T-helper 22 cell (primary cell): Measurements from ENCODE around the gene POLR2J3.
"Not testable (repeated sequence)": the region's sequence is repeated elsewhere in the genome, so short reads cannot be mapped to it uniquely, and the experiment has no call there.

Experiments
- DNase-seq: peaks from one replicate; pipeline ENCODE4 v3.0.0-alpha.2; 2020; ENCODE audit warnings: low read depth

The POLR2J3 gene

GRCh38 chr7:102572261-102573239, at the start of gene POLR2J3:
Gene POLR2J3 (minus strand): TSS chr7:102572583. CDS start chr7:102572521, 62 bp downstream.
- peak; percentile 98 for DNase-seq

- not testable (repeated sequence) for DNase-seq
Measured at GRCh38 chr7:102618122-102618521, 45.7 kb upstream of the POLR2J3 start.

GRCh38 chr7:102616507-102617125, 44.2 kb upstream of the POLR2J3 start, which contains the start of gene RASA4:
Gene RASA4 (minus strand): TSS chr7:102616756. CDS start chr7:102616689, 67 bp downstream.
- peak; percentile 19 for DNase-seq

GRCh38 chr7:102615930-102616329, 43.5 kb upstream of the POLR2J3 start:
- not testable (repeated sequence) for DNase-seq

GRCh38 chr7:102614873-102615272, 42.5 kb upstream of the POLR2J3 start:
- DNase-seq = not testable (repeated sequence)

DNA sequence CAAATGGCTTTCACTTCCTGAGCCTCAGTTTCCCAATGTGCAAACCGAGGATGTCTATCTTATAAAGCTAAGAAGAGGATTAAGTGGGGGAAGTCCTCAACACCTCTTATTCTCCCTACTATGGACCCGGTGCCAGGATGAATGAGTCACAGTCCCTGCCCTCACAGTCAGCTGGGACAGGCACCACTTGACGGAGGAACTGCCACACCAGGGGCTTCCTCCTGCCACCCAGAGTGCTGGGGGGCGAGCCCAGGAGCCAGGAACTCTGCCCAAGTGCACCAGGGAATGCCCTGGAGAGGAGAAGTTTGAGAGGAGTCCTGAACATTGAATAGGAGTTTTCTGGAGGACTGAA, 41.9 kb upstream of the POLR2J3 start:
- DNase-seq = not testable (repeated sequence)

GRCh38 chr7:102613575-102614345, 41.4 kb upstream of the POLR2J3 start:
- DNase-seq = not testable (repeated sequence)

DNA sequence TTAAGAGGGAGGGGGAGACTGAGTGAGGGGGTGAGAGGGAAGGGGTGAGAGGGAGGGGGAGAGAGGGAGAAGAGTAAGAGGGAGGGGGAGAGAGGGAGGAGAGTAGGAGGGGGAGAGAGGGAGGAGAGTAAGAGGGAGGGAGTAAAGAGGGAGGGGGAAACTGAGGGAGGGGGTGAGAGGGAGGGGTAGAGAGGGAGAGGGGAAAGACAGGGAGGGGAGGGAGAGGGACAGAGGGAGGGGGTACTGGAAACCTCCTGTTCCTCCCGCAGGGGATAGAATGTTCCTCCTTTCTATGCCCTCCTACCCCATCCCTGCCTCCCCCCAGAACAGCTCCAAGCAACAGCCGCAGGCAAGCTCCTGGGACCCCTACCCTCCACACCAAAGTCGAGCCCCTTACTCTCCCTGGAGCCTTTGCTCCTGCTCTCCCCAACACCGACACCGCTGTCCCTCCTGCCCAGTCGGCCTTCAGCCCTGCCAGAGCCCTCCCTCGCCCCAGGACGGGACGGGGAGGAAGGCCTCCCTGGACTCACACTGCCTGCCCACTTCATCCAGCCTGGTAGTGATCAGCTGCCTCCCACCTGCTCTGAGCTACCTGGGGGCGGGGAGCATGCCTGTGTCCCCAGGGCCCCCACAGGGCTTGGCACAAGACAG, 39.4 kb upstream of the POLR2J3 start:
- not testable (repeated sequence) for DNase-seq

- not testable (repeated sequence) for DNase-seq
Measured at GRCh38 chr7:102611013-102611674, 38.8 kb upstream of the POLR2J3 start.

- not testable (repeated sequence) for DNase-seq
Measured at GRCh38 chr7:102610441-102610840, 38.1 kb upstream of the POLR2J3 start.

GRCh38 chr7:102609734-102610133, 37.4 kb upstream of the POLR2J3 start:
- not testable (repeated sequence) for DNase-seq

DNA sequence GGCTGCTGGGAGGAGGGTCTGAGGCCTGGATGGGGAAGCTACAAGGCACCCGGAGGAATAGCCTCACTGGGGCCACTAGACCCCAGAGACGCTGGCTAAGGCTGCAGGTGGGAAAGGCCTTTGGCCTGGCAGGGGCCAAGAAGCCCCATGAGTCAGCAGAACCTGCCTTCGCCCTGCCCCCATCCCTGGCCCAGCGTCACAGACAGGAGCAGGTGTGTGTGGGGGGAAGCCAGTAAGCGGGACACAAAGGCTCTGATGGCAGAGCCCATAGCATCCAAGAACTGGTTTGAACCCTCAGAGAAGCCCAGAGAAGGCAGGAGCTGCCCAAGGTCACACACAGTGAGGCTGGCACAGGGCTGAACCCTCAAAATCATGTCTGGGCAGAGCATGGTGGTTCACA, 34.5 kb upstream of the POLR2J3 start:
- not testable (repeated sequence) for DNase-seq

DNA sequence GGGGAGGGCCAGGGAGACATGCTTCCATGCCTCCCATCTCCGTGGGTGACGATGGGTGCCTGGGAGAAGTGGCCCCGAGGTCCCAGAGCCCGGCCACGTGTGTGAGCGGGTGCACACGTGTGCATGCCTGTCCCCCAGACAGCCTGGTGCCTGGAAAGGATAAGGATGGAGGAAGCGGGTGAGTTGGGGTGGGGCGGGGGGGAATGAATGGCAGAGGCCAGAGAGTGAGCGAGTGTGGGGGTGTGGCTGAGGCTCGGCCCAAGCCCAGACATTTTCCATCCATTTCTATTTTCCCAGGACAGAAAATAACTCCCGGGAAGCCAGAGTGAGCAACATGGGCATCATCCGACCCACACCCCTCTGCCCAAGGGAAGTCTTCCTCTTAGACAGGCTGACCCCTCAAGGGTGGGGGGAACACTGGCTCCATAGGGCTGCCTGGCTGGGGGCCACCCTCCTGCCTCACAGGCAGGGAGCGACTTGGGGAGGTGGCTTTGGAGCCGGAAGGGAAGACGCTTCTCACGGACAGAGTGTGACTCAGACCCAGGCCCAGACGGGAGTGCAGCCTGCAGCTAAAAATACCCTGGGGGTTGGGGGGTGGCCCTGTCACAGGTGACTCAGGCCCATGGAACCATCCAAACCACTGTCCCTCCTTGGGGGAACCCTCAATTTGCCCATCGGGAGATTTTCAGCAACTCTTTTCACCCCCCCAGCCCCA, 32.2 kb upstream of the POLR2J3 start:
- not testable (repeated sequence) for DNase-seq

DNA sequence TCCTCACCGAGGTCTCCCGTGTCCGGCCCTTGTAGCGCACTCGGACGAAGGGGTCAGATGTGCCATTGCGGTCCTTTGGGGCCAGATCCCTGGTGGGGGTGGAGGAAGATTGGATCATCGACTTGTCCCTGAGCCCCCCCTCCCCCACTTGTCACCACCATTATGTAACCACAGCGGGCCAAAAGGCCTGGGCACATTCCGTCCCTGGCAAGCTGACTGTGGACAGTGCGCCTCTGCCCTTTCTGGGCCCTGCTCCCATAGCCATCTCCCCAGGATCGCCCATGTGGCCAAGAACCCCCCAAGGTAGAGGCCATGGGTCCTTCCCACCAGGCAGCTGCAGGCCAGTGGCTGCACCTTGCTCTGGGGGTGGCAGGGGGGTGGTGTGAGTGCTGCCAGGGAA, 29.9 kb upstream of the POLR2J3 start:
- not testable (repeated sequence) for DNase-seq

DNA sequence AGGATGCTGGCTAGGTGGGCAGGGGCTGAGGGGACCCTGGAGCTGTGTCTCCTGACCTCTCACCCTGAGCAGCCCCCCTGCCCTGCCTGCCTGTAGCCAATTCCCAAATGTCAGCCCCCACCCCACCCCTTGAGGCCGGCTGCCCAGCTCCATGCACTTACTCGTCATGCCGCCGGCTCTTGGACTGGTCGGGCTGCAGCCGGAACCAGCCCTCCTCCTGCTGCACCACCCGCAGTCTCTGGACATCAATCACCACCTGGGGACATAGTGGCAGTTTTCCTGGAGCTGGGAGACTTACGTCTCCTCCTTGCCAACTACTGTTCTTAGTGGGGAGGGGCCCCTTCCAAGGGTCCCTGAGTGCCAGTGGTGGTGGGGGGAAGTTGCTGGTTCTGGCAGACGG, 27.3 kb upstream of the POLR2J3 start:
- DNase-seq = not testable (repeated sequence)

GRCh38 chr7:102596036-102596435, 23.7 kb upstream of the POLR2J3 start:
- not testable (repeated sequence) for DNase-seq

DNA sequence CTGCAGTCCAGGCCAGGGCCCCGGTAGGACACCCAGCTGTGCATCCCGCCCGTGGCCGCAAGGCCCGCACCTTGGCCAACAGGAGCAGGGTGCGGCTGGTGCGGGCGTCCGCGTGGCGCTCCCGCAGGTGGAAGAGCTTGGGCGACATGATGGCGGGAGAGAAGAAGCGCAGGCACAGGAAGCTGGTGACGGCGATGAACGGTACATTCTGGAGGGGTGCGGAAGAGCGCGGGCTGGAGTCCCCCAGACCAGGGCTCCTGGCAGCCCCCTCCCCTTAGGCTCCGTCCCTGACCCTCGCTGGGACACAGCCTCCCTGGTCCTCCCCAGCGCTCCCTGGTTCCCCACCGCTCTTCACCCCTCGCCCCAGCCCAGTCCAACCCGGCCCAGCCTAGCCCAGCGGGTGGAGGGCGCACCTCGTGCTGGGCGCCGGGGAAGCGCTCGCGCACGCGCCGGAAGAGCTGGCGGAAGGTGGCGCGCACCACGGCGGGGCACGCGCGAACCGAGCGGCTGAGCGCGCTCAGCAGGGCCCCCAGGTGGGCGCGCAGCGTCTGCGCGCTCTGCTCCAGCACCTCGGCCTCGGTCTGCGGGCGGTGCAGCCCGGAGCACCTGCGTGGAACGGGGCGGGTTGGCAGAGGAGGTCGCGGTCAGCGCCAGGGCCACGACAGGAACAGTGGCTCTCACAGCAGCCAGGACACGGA, 21.4 kb upstream of the POLR2J3 start:
- not testable (repeated sequence) for DNase-seq

- DNase-seq = peak; percentile 43
Measured at GRCh38 chr7:102592477-102593019, 20.2 kb upstream of the POLR2J3 start.

DNA sequence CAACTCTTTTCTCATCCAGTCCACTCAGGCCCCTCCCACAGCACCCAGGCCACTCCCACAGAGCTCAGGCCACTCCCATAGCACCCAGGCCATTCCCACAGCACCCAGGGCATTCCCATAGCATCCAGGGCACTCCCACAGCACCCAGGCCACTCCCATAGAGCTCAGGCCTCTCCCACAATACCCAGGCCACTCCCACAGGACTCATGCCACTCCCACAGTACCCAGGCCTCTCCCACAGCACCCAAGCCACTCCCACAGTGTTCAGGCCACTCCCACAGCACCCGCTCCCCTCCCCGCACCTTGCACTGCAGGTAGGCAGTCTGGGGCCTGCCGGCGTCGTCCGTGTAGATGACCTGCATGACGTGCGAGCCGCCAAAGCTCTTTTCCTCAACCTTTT, 17.5 kb upstream of the POLR2J3 start:
- DNase-seq = not testable (repeated sequence)
